Measurements from ENCODE around the gene FOXA1. TPM values are rescaled to one million over a fixed set of nuclear protein-coding genes. Genes with fewer than 3 reads are reported as not detected.
"Not testable (repeated sequence)": the region's sequence is repeated elsewhere in the genome, so short reads cannot be mapped to it uniquely, and the experiment has no call there.

Gene FOXA1
- total RNA-seq, 2 experiments from 2014 or later, result 0.05 to 0.07 TPM

GRCh38 chr14:37569729-37570128, 25.3 kb downstream of the FOXA1 start:
- Mint-ChIP-seq H3K27me3 (peaks cover 4% of the 10 kb centered on the region), H3K27ac (no peak overlapping the region), H3K9me3 (ENCODE audit: low read depth) (peaks cover 3% of the 10 kb centered on the region), H3K4me1 (no peaks in the 10 kb centered on the region), H3K4me3 (no peak overlapping the region), H3K36me3 (ENCODE audit: low read depth) (no peaks in the 10 kb centered on the region)
- ATAC-seq, result no peak
- DNase-seq, result no peak
- ChIA-PET CTCF (interaction anchor here (0.6 kb wide), 1 partner anchor 23 kb away, joined by 3 read pairs; no protein-coding TSS in a partner anchor), POLR2A (no interaction called here)
- intact Hi-C loops (cut with DNase I, micrococcal nuclease), result no loop called here

- Mint-ChIP-seq H3K36me3 (ENCODE audit: low read depth) (no peaks in the 10 kb centered on the region), H3K27ac (no peak overlapping the region), H3K9me3 (ENCODE audit: low read depth) (peaks cover 3% of the 10 kb centered on the region), H3K27me3 (peaks cover under 1% of the 10 kb centered on the region), H3K4me3 (no peak overlapping the region), H3K4me1 (no peaks in the 10 kb centered on the region)
- ChIA-PET POLR2A (no interaction called here), CTCF (no interaction called here)
- no peak for ATAC-seq
- no peak for DNase-seq
- intact Hi-C loops (cut with DNase I, micrococcal nuclease), result no loop called here
Measured at GRCh38 chr14:37566811-37567371, 28.2 kb downstream of the FOXA1 start.

DNA sequence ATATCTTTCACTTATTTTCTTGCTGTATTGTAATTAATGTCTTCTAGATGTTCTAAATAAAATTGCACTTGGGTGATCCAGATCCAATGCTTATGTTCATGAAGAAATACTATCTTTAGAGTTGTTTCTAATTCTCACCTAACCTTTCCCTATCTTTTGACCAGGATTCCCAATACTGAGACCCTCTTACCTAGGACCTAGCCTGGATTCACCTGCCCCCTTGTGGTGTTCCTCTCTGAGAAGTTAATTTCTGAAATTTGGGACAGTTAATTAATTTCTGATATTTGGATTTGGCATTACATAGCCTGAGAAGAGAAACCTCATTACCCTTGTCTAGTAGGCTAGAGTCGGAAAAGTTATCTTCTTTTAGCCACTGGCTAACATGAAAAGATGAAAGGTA, 29.5 kb downstream of the FOXA1 start:
- CTCF ChIA-PET, result no interaction called here
- ATAC-seq (no peak), DNase-seq (no peak)
- Mint-ChIP-seq H3K4me3 (no peak overlapping the region), H3K27me3 (no peaks in the 10 kb centered on the region), H3K27ac (no peak overlapping the region), H3K9me3 (ENCODE audit: low read depth) (no peaks in the 10 kb centered on the region), H3K4me1 (no peaks in the 10 kb centered on the region), H3K36me3 (ENCODE audit: low read depth) (no peaks in the 10 kb centered on the region)
- POLR2A ChIA-PET, result no interaction called here
- intact Hi-C loops (cut with DNase I, micrococcal nuclease), result no loop called here

- DNase-seq, result no peak
- H3K27me3 Mint-ChIP-seq, result no peaks in the 10 kb centered on the region
- ATAC-seq, result no peak
- H3K36me3 Mint-ChIP-seq (ENCODE audit: low read depth), result no peaks in the 10 kb centered on the region
- intact Hi-C loops (cut with DNase I, micrococcal nuclease), result no loop called here
- CTCF ChIA-PET, result no interaction called here
- H3K27ac Mint-ChIP-seq, result no peak overlapping the region
- no peak overlapping the region for H3K4me3 Mint-ChIP-seq
- POLR2A ChIA-PET, result no interaction called here
- H3K4me1 Mint-ChIP-seq, result no peaks in the 10 kb centered on the region
- H3K9me3 Mint-ChIP-seq (ENCODE audit: low read depth), result no peaks in the 10 kb centered on the region
Measured at GRCh38 chr14:37563189-37563588, 31.9 kb downstream of the FOXA1 start.

- no peak for DNase-seq
- no peak overlapping the region for H3K27ac Mint-ChIP-seq
- H3K9me3 Mint-ChIP-seq (ENCODE audit: low read depth), result peaks cover under 1% of the 10 kb centered on the region
- ATAC-seq, result no peak
- no peaks in the 10 kb centered on the region for H3K4me1 Mint-ChIP-seq
- intact Hi-C loops (cut with DNase I, micrococcal nuclease), result no loop called here
- H3K4me3 Mint-ChIP-seq, result no peak overlapping the region
- CTCF ChIA-PET, result interaction anchor here (0.6 to 0.8 kb wide), 3 partner anchors 11 to 199 kb away, joined by 3 read pairs; no protein-coding TSS in a partner anchor
- H3K36me3 Mint-ChIP-seq (ENCODE audit: low read depth), result no peaks in the 10 kb centered on the region
- POLR2A ChIA-PET, result no interaction called here
- no peaks in the 10 kb centered on the region for H3K27me3 Mint-ChIP-seq
Measured at GRCh38 chr14:37559386-37559785, 35.7 kb downstream of the FOXA1 start.

- H3K27ac Mint-ChIP-seq, result no peak overlapping the region
- intact Hi-C loops (cut with DNase I, micrococcal nuclease), result no loop called here
- POLR2A ChIA-PET, result no interaction called here
- ATAC-seq, result no peak
- no peak overlapping the region for H3K4me3 Mint-ChIP-seq
- peaks cover 6% of the 10 kb centered on the region for H3K9me3 Mint-ChIP-seq (ENCODE audit: low read depth)
- CTCF ChIA-PET, result no interaction called here
- H3K4me1 Mint-ChIP-seq, result no peaks in the 10 kb centered on the region
- DNase-seq, result no peak
- H3K36me3 Mint-ChIP-seq (ENCODE audit: low read depth), result no peaks in the 10 kb centered on the region
- H3K27me3 Mint-ChIP-seq, result no peaks in the 10 kb centered on the region
Measured at GRCh38 chr14:37558740-37559139, 36.3 kb downstream of the FOXA1 start.

GRCh38 chr14:37555596-37555995, 39.5 kb downstream of the FOXA1 start:
- H3K27ac Mint-ChIP-seq; H3K36me3 Mint-ChIP-seq (ENCODE audit: low read depth); intact Hi-C loops (cut with DNase I, micrococcal nuclease); CTCF ChIA-PET; ATAC-seq; POLR2A ChIA-PET; H3K9me3 Mint-ChIP-seq (ENCODE audit: low read depth); DNase-seq; H3K27me3 Mint-ChIP-seq; H3K4me1 Mint-ChIP-seq; H3K4me3 Mint-ChIP-seq: not testable (repeated sequence)

DNA sequence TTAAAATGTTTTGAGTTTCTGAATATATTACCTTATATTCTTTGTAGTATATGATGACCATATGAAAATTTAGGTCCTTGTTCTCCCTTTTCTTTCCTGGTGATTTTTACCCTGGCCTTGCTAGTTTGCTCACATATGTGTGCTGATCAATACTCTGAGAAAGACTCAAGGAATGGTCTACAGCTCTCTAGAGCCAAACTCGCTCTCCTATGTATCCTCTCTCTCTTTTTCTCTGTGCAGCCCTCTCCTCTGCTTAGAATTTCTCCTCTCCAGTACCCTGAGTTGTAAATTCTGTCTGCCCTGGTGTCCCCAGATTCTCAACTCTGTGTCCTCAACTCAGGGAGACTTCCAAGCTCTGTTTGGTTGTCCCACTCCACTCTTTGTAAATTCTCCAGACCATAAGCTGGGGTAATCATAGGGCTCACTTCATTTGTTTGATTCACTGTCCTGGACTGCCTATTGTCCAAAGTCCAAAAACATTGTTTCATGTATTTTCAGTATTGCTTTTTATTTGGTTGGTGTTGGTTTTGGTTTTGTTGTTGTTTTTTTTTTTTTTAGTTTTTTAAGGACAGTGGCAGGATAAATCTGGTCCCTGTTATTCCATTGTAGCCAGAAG, 41.0 kb downstream of the FOXA1 start:
- H3K4me1 Mint-ChIP-seq, result no peaks in the 10 kb centered on the region
- POLR2A ChIA-PET, result no interaction called here
- peaks cover 10% of the 10 kb centered on the region for H3K9me3 Mint-ChIP-seq (ENCODE audit: low read depth)
- ATAC-seq (no peak), DNase-seq (no peak)
- CTCF ChIA-PET, result no interaction called here
- no peak overlapping the region for H3K4me3 Mint-ChIP-seq
- H3K27me3 Mint-ChIP-seq, result no peaks in the 10 kb centered on the region
- no peaks in the 10 kb centered on the region for H3K36me3 Mint-ChIP-seq (ENCODE audit: low read depth)
- intact Hi-C loops (cut with DNase I, micrococcal nuclease), result no loop called here
- H3K27ac Mint-ChIP-seq, result no peak overlapping the region

DNA sequence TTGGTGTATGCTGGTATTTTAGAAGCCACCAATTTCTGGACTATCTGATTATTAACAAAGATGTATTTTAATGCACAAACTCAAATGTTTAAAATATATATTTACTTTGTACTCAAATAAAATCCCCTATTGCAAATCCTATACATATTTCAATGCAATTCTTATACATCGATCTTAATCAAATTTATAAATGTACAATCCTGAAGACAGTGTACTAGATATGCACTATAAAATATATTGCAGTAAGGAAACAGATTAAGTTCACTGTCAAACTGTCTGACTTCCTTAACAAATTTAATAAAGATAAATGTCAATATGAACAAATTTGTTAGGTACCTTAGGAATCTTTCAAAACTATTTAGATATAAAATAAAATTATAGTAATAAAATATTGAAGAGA, 43.9 kb downstream of the FOXA1 start:
- H3K27ac Mint-ChIP-seq, result no peak overlapping the region
- no peaks in the 10 kb centered on the region for H3K4me1 Mint-ChIP-seq
- ATAC-seq (no peak), DNase-seq (no peak)
- ChIA-PET POLR2A (no interaction called here), CTCF (no interaction called here)
- H3K9me3 Mint-ChIP-seq (ENCODE audit: low read depth), result peaks cover 10% of the 10 kb centered on the region
- intact Hi-C loops (cut with DNase I, micrococcal nuclease), result no loop called here
- H3K36me3 Mint-ChIP-seq (ENCODE audit: low read depth), result no peaks in the 10 kb centered on the region
- H3K4me3 Mint-ChIP-seq, result no peak overlapping the region
- no peaks in the 10 kb centered on the region for H3K27me3 Mint-ChIP-seq

GRCh38 chr14:37550511-37550910, 44.5 kb downstream of the FOXA1 start:
- no peak for ATAC-seq
- no peak for DNase-seq
- Mint-ChIP-seq H3K27ac (no peak overlapping the region), H3K9me3 (ENCODE audit: low read depth) (peaks cover 10% of the 10 kb centered on the region), H3K27me3 (no peaks in the 10 kb centered on the region), H3K4me3 (no peak overlapping the region), H3K4me1 (no peaks in the 10 kb centered on the region), H3K36me3 (ENCODE audit: low read depth) (no peaks in the 10 kb centered on the region)
- ChIA-PET CTCF (interaction anchor here (0.5 kb wide), 1 partner anchor 109 kb away, joined by 3 read pairs; no protein-coding TSS in a partner anchor), POLR2A (no interaction called here)
- intact Hi-C loops (cut with DNase I, micrococcal nuclease), result no loop called here

GRCh38 chr14:37546621-37547447, 48.2 kb downstream of the FOXA1 start:
- Mint-ChIP-seq H3K36me3 (ENCODE audit: low read depth) (no peaks in the 10 kb centered on the region), H3K4me1 (no peaks in the 10 kb centered on the region), H3K27ac (no peak overlapping the region), H3K27me3 (no peaks in the 10 kb centered on the region), H3K4me3 (no peak overlapping the region), H3K9me3 (ENCODE audit: low read depth) (no peaks in the 10 kb centered on the region)
- CTCF ChIA-PET, result interaction anchor here (0.5 kb wide), 1 partner anchor 23 kb away, joined by 3 read pairs; no protein-coding TSS in a partner anchor
- no peak for DNase-seq
- POLR2A ChIA-PET, result no interaction called here
- no peak for ATAC-seq
- intact Hi-C loops (cut with DNase I, micrococcal nuclease), result no loop called here

- ChIA-PET CTCF (no interaction called here), POLR2A (interaction anchor here (0.6 kb wide), 1 partner anchor 785 kb away, joined by 3 read pairs; no protein-coding TSS in a partner anchor)
- Mint-ChIP-seq H3K9me3 (ENCODE audit: low read depth) (no peaks in the 10 kb centered on the region), H3K27me3 (no peaks in the 10 kb centered on the region), H3K27ac (no peak overlapping the region), H3K4me1 (no peaks in the 10 kb centered on the region), H3K36me3 (ENCODE audit: low read depth) (no peaks in the 10 kb centered on the region), H3K4me3 (no peak overlapping the region)
- no peak for ATAC-seq
- intact Hi-C loops (cut with DNase I, micrococcal nuclease), result no loop called here
- no peak for DNase-seq
Measured at GRCh38 chr14:37545174-37545573, 49.9 kb downstream of the FOXA1 start.

Data from activated CD4-positive, alpha-beta T cell treated with anti-CD3 and anti-CD28 coated beads for 36 hours (primary cell).